SIG-M5 (cell line): ENCODE data around the gene RGS7.
"Not testable (repeated sequence)": the region's sequence is repeated elsewhere in the genome, so short reads cannot be mapped to it uniquely, and the experiment has no call there.

Experiments
- DNase-seq: peaks from one replicate; lab custom pipeline; 2025; lab: John Stamatoyannopoulos, UW

The RGS7 gene

DNA sequence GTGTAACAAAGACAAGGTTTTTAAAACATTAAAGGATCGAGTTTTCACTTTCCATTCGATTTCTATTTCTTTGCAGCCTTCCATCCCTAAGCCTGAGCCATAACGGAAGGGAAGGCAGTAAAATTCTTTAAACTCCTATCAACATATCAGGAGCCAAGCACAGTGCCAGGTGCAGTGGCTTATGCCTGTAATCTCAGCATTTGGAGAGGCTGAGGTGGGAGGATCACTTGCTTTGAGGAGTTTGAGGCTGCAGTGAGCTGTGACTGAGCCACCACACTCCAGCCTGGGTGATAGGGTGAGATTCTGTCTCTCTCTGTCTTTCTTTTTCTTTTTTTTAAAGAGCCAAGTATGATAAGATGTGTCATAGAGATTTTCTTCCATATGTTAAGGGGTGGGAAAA, 527.5 kb downstream of the RGS7 start:
- DNase-seq, result no peak

DNA sequence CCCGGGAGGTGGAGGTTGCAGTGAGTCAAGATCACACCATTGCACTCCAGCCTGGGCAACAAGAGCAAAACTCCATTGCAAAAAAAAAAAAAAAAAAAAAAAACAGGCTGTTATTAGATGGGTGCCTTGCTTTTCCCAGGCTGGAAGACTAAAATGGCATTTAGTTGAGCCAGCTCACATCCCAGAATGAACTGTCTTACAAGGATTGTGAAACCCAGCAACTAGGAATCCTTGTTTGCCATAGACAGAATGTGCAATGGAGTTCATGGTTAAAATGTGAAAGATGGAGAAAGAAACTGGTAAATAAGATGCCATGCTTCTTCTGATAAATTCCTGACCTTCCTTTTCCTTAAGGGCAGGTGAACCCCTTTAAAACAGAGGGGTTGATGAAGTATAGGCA, 529.2 kb downstream of the RGS7 start:
- no peak for DNase-seq

DNA sequence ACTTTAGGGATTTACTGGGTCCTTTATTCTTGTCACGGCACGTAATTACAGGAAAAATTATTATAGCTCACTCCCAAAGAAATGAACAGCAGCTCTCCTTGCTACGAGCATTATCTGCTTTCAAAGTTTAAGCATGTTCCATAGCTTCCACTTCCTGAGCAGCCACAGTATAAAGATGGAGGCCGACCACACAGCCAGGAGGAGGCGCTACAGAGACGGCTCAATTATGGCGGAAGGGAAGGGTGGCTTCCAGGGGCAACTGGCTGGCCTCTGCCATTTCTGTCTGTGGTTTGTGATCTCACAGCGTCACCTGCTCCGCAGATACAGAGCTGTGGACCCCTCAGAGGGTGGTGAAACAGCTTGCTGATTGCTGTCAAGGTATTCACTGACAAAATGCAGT, 532.8 kb downstream of the RGS7 start:
- DNase-seq, result no peak

DNA sequence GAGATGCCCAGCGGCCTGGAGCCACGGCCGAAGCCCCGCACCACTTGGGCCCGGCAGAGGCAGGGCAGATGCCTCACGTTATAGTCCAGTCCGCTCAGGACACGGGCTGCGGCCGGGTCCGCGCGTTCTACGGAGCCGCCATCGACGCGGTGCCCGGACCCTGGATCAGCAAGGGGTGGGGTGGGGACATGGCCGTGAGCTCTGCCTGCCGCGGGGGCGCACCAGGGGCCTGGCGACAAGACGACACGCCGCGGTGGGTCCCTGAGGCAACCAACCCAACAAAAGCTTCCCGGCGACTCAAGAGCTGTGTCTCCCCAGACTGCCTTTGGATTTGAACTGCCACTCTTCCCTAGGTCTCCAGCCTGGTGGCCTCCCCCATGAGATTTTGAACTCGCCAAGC, 533.6 kb downstream of the RGS7 start:
- DNase-seq, result no peak

DNA sequence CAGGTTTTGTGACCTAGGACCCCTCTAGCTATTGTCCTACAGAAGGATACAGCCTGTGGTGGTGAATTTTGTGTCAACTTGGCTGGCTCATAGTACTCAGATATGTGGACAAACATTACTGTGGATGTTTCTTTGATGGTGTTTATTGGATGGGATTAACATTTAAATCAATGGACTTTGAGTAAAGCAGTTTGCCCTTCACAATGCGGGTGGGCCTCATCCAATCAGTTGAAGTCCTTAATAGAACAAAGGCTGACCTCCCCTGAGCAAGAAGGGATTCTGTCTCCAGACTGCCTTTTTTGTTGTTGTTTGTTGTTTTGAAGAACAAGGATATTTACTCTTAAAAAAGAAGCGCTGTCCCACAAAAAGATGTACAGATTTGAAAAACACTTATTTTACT, 535.1 kb downstream of the RGS7 start:
- no peak for DNase-seq

DNA sequence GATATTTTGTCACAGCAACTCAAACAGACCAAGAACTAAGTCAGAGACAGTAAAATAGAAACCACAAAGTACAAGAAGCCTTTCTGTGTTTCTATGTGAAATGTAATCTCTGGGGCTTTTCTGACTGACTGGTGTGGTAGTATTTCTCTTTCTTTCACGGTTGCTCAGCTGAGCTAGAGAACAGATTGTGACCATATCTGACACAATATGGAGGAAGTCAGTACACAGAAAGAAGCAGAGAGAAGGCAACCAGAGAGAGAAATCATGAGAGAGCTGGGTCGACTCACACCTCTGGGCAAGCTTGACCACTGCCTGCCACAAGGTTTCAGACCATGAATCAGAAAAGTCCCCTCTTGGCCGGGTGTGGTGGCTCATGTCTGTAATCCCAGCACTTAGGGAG, 536.2 kb downstream of the RGS7 start:
- no peak for DNase-seq

DNA sequence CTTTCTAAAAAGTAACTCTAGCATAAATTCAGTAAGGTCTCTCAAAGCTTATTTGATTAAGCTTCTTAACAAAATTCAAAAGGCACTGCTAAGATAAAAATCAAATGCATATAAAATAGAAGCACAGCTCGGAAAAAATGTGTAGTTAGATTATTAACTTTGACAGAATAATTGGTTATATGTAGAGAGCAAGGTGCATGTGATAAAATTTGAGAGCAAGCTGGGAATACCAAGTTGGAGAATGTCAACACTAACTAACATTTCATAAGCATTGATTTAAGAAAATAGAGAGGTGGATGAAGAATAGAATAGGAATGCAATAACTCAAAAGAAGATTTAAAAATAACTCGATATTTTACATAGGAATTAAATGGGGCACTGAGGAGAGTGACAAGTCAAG, 540.5 kb downstream of the RGS7 start:
- no peak for DNase-seq

DNA sequence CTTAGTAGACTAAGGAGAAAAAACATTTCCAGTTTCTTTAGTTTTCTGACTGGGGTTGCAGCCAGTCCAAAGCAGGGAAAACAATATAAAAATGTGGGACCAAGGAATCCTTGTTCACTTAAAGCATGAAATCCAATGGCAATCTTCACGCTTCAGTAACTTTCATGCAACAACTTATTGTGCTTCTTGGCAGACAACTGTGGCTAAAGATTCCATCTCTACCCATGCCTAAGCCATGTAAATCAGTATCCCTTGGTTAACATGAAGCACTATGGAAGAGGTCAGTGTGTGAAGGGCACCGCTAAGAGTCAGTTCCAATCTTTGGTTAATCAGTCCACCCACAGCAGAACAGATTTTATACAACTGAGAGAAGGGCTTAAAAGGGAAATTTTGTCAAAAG, 543.3 kb downstream of the RGS7 start:
- DNase-seq, result no peak

DNA sequence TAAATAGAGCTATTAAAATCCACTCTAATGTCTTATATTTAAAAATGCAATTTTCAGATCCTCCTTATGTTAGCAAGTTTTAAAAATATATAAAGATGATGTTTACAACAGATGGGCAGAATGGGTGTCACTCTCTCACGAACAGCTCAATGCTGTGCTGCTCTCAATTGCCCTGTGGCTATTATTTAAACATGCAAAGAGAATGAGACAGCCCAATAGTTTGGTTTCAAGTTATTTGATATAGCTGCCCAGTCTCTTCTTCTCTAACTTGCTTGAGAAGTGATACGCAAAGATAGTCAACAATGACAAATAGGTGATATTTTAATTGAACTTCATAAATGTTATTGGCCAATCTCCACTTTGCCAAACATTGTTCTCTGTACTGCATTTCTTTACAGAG, 545.7 kb downstream of the RGS7 start:
- DNase-seq, result no peak

DNA sequence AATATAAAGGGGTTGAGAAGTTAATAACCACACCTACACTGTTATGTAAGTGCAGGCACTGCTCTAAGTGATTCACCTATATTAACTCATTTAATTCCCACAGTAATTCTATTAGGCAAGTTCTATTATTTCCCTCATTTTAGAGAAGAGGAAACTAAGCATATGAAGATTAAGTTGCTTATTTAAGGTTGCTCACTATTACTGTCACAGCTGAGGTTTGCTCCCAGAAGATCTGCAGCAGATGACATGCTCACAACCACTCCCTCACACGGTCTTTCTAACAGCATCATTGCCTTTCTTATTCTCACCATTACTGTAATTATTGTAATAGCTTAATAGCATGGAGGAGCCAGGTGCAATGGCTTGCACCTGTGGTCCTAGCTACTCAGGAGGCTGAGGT, 548.6 kb downstream of the RGS7 start:
- no peak for DNase-seq

DNA sequence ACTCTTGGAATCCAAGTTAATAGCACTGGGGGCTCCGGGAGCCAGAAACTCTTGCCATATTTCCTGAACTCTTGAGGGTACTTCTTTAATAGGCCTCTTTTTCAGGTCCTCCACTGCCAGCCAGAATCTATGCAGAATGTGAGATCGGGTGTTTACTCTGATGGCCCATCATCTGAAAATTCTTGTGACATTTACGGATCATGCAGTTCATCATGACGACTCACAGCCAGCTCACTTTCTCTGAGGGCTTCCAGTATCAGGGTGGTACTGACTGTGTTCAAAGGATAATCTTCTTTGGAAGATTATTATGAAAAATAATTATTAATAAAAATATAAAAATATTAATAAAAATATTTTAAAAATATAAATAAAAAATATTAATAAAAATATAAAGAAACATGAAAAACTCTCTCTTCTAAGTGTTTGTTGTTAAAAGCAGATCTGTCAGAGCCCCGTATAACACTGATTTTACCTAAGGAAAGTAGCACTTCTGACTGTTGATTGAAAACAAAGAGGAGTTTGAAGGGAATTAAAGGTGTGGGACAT, 550.7 kb downstream of the RGS7 start:
- DNase-seq, result no peak

DNA sequence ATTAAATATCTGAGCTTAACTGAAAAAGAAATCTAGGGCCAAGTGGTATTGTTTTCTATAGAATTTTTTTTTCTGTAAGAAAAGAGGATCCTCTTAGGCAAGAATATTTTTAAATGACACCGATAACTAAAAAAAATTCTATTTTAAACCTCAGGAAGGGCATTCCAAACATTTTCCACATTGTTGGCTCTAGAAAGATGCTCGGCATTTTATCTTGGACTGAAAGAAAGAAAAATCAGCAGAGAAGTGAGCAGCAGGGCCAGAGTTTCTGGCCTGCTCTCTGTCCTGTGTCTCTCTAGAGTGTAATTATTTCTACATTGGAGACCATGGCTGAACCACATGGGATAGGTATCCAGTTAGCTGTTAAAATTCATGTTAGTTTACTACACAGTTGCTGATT, 552.5 kb downstream of the RGS7 start:
- no peak for DNase-seq

DNA sequence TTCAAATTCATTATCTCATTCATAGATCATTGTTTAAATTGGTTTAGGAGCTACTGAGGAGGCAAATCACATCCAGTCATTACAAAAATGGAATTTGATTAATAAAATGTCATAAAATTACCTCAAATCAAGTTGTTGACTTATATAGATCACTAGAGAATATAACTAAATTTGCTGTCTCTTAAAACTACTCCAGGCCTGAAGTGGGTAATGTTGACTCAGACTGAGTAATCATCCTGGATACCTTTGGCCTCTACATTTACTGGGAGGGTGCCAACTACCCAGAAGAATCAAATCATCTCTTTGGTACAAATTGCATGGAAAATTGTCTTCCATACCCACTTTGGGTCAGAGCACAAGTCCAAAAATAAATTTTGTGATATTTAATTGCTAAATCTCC, 553.9 kb downstream of the RGS7 start:
- no peak for DNase-seq

DNA sequence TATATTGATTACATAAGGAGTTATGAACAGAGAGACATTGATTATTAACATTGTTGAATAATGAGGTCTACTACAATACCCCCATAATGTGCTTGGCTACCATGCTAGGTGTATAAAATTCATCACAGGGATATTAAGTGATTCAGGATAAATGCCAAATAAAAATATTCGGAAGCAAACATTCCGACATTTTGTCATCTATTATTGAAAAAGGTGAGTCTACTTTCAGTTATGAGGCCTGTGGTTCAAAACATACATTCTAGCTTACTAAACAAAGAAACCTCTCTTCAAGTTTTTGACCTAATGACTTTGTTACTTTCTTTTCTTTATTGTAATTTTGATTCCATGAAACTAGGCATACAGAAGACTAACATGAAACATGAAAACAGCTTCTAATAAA, 554.7 kb downstream of the RGS7 start:
- DNase-seq, result no peak

DNA sequence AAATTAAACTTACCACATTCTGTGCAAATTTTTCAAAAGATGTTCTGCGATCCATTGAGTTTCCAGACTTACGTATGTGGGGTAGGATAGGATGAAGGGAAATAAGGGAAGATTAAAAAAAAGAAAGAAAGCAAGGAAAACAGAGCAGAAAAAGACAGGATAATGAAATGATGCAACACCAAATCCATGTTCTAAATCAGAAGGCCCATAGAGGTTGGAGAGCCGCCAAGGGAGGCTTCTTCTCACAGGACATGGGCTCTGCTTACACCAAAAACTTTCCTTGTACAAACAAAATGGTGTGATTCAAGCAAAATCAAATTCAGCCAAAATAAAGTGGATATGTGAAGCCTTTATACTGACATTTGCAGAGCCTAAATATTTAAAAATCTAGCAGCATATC, 555.6 kb downstream of the RGS7 start:
- DNase-seq, result no peak

DNA sequence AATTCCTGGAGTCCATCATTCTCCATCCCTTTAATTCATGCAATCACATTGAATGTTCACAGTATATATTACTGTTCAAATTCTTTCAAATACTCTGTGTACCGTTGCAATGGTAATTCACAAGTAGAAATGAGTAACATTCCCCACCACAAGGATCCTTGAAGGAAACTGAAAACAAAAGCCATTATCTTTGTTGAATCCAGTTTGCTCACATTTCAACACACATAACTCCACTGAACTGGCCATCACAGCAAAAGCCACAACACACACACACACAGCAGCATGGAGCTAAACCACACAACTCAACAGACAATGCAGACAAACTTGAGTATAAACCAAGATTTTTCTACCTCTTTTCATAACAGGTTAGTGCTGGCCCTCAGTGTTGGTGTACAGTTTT, 556.7 kb downstream of the RGS7 start:
- DNase-seq, result no peak

DNA sequence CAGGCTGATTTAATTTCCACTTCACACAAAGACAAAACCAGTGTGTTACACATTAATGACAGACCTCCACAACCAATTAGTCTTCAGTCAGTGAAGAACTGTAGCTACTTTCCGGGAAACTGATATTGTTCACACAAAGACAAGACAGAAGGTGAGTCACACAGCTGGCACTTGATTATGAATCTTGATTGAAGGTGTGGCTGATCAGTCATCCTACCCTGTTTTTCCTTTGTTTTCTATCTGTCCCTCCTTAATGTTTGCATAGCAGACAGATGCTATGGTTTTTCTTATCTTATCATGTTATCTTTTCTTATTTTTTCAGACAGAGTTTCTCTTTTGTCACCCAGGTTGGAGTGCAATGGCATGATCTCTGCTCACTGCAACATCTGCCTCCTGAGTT, 560.0 kb downstream of the RGS7 start:
- DNase-seq, result no peak

DNA sequence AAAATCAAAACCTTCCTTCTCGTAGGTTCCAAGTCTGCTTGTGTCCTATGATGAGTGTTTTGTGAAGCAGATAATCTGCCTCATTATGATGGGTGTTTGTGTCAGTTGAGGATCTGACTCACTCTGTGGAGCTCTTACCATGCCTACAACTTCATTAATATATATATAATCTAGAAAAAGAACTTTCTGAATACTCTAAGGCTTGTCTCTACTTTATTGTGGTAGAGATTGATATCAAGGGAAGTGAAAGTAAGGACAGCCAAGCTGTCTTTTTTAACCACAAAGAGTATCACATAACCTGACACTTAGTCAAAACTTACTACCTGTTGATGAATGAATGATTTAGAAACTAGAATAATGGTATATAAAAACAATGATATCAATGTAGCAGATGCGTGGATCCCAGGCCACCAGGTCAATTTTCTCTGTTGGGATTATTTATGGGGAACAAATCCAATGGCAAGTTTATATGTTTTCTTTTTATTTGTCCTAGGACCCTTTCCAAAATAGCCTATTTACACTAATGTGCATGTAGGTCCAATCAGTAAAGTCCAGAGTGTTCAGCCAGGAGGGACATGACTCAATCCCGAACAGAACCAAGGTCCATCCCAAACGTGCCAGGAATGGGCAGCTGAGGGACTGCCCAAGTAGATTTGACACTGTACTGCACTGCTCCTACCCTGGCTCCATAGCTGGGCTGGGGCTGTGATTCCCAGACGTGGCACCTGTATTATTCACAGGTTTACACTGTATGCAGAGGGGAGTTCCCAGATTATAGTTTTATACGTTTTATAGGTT, 562.8 kb downstream of the RGS7 start:
- no peak for DNase-seq

DNA sequence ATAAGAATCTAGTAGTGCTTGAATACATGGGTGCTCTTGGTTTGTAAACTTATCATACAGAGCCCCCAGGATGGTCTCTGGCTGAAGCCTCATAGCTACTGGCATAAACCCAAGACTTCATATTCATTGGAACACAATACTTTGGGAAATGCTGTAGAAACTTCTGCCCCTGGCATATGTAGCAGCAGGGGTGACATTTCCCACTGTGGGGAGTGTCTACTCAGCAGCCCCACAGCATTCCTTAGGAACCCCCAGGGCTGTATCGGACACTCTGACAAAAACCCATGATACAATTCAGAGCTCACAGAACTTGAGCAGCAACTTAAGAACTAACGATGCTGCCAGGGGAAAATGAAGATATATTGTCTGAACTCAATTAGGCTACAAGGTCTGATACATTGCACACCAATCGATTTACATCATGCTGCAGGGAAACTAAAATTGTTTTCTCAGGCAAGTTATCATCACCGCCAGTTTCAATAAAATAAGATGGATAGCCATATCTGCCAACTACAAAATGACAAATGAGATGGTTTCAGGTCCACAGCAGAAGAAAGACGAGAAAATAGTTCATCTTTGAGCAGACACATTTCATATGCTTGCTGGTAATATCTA, 564.0 kb downstream of the RGS7 start:
- no peak for DNase-seq

DNA sequence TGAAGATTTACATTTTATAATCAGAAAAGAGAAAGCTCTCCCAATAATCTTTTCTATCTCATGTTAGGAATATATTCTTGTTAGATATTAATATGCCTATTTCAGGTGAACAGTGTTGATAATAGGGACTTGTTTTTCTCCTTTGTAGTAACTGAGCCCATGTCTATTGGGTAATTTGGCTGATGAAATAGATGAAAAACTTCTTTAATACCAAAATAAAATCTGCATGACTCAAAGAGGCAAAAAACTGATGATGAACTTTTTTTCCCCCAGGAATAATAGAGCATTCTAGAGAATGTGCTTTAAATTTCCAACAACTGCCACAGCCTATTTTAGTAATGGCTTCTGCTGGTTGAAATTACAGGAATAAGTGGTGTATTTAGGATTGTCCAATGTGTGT, 566.1 kb downstream of the RGS7 start:
- DNase-seq, result no peak

DNA sequence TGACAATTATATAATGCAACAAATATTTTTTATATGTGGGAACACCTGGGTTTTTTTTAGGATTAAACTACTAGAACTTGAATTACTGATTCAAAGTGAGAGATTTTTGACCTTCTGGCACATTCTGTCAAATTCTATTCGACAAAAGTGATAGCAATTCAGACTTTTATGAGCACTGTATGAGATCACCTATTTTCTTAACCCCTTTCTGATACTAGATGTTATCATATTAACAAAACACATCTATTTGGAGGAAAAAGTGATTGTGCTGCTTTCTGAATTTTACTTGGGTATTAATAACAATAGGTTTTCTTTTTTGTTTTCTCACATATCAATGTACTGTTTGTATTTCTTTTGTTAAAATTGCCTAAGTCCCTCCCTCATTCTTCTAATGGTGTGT, 570.1 kb downstream of the RGS7 start:
- no peak for DNase-seq

DNA sequence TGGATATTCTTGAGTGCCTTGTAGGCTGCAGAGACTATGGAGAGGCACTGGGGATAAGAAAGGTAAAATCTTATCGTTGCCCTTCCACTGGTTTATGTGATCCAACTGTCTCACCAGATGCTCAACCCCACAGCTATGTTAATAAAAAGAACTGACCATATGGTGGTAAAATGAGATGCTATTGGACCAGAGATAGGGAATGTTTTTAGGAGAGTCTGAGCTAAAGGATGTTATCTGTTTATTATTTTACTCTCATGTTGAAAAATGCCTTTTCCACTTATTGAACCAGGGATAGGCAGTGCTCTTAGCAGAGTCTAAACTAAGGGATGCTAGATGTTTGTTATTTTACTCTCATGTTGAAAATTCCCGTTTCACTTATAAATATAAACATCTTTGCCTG, 572.2 kb downstream of the RGS7 start:
- DNase-seq, result no peak

DNA sequence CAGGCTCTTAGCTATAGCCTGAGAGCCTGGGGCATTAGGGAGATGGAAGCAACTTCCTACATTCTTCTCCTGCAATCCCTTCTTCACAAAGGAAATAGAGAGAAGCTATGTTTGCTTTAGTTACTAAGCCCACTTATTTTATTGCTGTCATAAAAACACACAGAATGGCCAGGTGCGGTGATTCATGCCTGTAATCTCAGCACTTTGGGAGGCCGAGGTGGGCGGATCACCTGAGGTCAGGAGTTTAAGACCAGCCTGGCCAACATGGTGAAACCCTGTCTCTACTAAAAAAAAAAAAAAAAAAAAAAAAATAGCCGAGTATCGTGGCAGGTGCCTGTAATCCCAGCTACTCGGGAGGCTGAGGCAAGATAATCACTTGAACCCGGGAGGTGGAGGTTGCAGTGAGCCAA, 573.3 kb downstream of the RGS7 start:
- DNase-seq, result not testable (repeated sequence)

DNA sequence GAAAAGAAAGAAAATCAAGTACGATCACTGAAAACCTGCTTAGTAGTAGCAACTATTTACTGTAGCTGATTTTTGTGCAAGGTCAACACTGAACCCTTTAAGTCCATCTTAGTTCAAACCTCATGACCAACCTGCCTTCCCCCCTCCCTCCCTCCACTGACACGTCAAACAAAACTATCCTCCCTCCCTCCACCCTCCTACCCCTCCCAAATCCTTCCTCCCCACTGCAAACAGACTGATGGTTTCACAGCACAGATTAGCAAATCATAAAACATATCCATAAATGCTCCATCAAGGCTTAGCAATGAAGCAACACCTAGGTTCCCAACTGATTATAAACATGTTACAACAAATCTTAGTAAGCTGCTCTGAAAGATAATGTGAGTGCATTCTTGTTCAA, 580.8 kb downstream of the RGS7 start:
- no peak for DNase-seq
